Body of pancreas (tissue), 4 donors: ENCODE results near the gene COP1.

Source experiments
- POLR2A ChIP-seq, 3 donors: fragments of 450-650 bp; IDR thresholded peaks; one replicate each; pipeline ENCODE4 v1.6.1; 2016; ENCODE audit warnings: antibody characterized with exemption in 3 of 3, mild to moderate bottlenecking in 2 of 3
- TF ChIP-seq, protein P1 (sequence below), 7 experiments: fragments of 450-650 bp in 4 of 7; fragments of 200-600 bp in 3 of 7; sonication (generic) in 3 of 7; IDR thresholded peaks; one replicate each; pipeline ENCODE4 v1.5.1; 2016 to 2019; ENCODE audit warnings: antibody characterized with exemption in 7 of 7

DNA sequence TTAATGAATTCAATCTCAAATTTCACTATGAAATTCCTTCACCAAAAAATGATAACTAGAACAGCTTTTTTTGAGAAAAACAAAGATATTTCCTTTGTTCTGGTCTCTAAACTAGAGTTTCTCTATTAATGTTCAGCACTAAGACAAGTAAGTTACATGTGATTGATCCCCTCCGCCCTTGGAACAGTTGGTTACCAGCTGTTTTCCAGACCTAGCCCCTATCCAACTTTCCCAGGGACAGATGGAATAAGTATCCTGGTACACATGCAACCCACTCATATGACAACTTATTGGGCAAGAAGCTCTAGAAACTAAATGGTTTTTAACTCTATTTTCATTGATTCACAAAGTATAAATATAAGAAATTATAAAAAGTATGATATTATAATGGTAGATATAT lies 140.4 kb downstream of the COP1 start:
- TF ChIP-seq, protein P1, sequence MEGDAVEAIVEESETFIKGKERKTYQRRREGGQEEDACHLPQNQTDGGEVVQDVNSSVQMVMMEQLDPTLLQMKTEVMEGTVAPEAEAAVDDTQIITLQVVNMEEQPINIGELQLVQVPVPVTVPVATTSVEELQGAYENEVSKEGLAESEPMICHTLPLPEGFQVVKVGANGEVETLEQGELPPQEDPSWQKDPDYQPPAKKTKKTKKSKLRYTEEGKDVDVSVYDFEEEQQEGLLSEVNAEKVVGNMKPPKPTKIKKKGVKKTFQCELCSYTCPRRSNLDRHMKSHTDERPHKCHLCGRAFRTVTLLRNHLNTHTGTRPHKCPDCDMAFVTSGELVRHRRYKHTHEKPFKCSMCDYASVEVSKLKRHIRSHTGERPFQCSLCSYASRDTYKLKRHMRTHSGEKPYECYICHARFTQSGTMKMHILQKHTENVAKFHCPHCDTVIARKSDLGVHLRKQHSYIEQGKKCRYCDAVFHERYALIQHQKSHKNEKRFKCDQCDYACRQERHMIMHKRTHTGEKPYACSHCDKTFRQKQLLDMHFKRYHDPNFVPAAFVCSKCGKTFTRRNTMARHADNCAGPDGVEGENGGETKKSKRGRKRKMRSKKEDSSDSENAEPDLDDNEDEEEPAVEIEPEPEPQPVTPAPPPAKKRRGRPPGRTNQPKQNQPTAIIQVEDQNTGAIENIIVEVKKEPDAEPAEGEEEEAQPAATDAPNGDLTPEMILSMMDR (IDR thresholded peaks at IDR 0.05): no peak
- no peak for TF ChIP-seq POLR2A (IDR thresholded peaks at IDR 0.05)
